ENCODE results near the gene TRIM44. TPM values are rescaled to one million over a fixed set of nuclear protein-coding genes. Genes with fewer than 3 reads are reported as not detected.

TRIM44 gene
- total RNA-seq, 4 donors from 2014 or later: 35.6 to 70.6 (median 43.2) TPM

DNA sequence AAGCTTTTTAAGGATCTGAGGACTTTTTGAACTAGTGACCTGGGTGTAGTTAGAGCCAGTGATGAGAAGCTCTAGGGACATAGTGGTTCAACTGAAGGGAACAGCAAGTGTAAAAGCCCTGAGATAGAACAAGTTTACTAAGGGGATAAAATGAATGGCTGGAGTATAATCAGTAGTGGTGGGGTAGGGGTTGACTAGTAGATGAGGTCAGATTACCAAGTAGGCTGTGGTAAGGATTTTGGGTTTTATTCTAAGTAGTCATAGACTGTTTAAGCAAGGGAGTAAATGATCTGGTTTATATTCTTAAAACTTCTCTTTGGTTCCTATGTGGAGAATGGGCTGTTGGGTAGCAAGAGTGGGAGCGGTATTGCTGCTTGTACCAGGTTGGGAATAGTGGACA is 15.3 kb downstream of the TRIM44 start:
- no peak for TF ChIP-seq EP300 (IDR thresholded peaks at IDR 0.05)
- no peak for TF ChIP-seq POLR2AphosphoS5 (IDR thresholded peaks at IDR 0.05)
- TF ChIP-seq, protein P1, sequence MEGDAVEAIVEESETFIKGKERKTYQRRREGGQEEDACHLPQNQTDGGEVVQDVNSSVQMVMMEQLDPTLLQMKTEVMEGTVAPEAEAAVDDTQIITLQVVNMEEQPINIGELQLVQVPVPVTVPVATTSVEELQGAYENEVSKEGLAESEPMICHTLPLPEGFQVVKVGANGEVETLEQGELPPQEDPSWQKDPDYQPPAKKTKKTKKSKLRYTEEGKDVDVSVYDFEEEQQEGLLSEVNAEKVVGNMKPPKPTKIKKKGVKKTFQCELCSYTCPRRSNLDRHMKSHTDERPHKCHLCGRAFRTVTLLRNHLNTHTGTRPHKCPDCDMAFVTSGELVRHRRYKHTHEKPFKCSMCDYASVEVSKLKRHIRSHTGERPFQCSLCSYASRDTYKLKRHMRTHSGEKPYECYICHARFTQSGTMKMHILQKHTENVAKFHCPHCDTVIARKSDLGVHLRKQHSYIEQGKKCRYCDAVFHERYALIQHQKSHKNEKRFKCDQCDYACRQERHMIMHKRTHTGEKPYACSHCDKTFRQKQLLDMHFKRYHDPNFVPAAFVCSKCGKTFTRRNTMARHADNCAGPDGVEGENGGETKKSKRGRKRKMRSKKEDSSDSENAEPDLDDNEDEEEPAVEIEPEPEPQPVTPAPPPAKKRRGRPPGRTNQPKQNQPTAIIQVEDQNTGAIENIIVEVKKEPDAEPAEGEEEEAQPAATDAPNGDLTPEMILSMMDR (IDR thresholded peaks at IDR 0.05): no peak
- no peak for TF ChIP-seq POLR2A (IDR thresholded peaks at IDR 0.05)
- no peak for ATAC-seq
- no peaks in the 10 kb centered on the region for H3K36me3 ChIP-seq
- no peaks in the 10 kb centered on the region for H3K27me3 ChIP-seq
- no peak overlapping the region for H3K4me3 ChIP-seq
- H3K9me3 ChIP-seq: no peaks in the 10 kb centered on the region
- H3K4me1 ChIP-seq: peaks cover 3 to 47% (median 19%) of the 10 kb centered on the region in 3 donors
- 100% methylated on average over 1 of the region's 1 CpG; no CpG with 5 or more reads in 1 of the 2 donors for WGBS, 2 donors (ENCODE audit: low coverage in 1 of 2)
- H3K27ac ChIP-seq: no peak overlapping the region

DNA sequence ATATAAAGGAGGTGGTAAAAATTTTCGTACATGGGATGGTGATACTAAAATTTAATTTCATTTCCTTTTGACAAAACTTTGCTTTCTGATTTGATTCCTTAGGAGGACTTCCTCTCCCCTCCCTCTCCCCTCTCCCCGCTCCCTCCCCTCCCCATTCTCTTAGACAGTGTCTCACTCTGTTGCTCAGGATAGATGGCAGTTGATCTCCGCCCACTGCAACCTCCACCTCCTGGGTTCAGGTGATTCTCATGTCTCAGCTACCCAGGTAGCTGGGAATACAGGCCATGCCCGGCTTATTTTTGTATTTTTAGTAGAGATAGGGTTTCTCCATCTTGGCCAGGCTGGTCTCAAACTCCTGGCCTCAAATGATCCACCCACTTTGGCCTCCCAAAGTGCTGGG is 15.9 kb downstream of the TRIM44 start:
- TF ChIP-seq POLR2AphosphoS5 (IDR thresholded peaks at IDR 0.05) (no peak), EP300 (IDR thresholded peaks at IDR 0.05) (no peak), POLR2A (IDR thresholded peaks at IDR 0.05) (no peak)
- TF ChIP-seq, protein P1 (IDR thresholded peaks at IDR 0.05): no peak
- Histone ChIP-seq H3K27ac (no peak overlapping the region), H3K4me1 (peaks cover 3 to 50% (median 19%) of the 10 kb centered on the region in 3 donors), H3K9me3 (no peaks in the 10 kb centered on the region), H3K4me3 (no peak overlapping the region), H3K36me3 (no peaks in the 10 kb centered on the region), H3K27me3 (no peaks in the 10 kb centered on the region)
- no peak for ATAC-seq
- 85 to 100% methylated on average over 3 of the region's 4 CpGs for WGBS, 2 donors (ENCODE audit: low coverage in 1 of 2)

DNA sequence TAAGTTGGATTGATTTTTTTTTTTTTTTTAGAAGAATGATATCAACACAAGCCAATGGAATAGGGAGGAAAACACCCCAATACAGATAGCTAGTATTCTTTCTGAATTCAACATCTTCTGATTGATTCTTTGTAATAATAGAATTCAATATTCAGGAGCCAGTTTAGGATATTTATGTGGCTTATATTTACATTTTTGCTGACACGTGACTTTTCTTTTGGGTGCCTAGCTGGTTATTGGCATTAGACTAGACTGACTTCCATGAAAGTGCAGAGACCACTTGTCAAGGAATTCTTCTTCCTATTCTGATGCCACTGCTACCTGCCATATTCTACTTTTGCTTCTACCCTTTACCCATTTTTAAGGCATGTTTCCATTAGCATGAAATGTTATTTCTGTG is 16.4 kb downstream of the TRIM44 start:
- no peak for ATAC-seq
- 100% methylated on average over 1 of the region's 1 CpG for WGBS, 2 donors (ENCODE audit: low coverage in 1 of 2)
- H3K4me1 ChIP-seq: peaks cover 3 to 50% (median 19%) of the 10 kb centered on the region in 3 donors
- TF ChIP-seq, protein P1 (IDR thresholded peaks at IDR 0.05): no peak
- H3K27ac ChIP-seq: no peak overlapping the region
- no peak overlapping the region for H3K4me3 ChIP-seq
- H3K36me3 ChIP-seq: no peaks in the 10 kb centered on the region
- no peaks in the 10 kb centered on the region for H3K27me3 ChIP-seq
- no peaks in the 10 kb centered on the region for H3K9me3 ChIP-seq

DNA sequence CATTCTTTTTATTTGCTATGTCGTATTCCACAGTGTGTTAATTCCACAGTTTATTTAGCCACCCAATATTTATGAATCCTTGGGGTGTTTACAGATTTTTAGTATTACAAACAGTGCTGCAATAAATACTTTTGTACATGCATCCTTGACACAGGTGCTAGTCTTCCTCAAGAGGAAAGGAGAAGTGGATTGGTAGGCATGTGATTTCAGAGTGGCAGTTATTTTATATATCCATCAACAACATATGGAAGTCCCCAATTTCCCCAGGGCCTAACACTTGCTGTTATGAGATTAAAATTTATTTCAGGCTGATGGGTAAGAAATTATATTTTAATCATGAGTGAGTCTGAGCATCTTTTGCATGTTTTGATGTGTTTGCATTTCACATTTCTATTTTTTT is 17.9 kb downstream of the TRIM44 start:
- H3K27me3 ChIP-seq: no peaks in the 10 kb centered on the region
- 80 to 100% methylated on average over 1 of the region's 1 CpG for WGBS, 2 donors (ENCODE audit: low coverage in 1 of 2)
- ATAC-seq: no peak
- H3K36me3 ChIP-seq: peaks cover 0 to 6% of the 10 kb centered on the region in 2 donors
- H3K27ac ChIP-seq: no peak overlapping the region
- TF ChIP-seq EP300 (IDR thresholded peaks at IDR 0.05) (no peak), POLR2AphosphoS5 (IDR thresholded peaks at IDR 0.05) (no peak), POLR2A (IDR thresholded peaks at IDR 0.05) (no peak)
- TF ChIP-seq, protein P1 (IDR thresholded peaks at IDR 0.05): no peak
- no peaks in the 10 kb centered on the region for H3K9me3 ChIP-seq
- H3K4me3 ChIP-seq: no peak overlapping the region
- H3K4me1 ChIP-seq: peaks cover 3 to 40% (median 19%) of the 10 kb centered on the region in 3 donors

DNA sequence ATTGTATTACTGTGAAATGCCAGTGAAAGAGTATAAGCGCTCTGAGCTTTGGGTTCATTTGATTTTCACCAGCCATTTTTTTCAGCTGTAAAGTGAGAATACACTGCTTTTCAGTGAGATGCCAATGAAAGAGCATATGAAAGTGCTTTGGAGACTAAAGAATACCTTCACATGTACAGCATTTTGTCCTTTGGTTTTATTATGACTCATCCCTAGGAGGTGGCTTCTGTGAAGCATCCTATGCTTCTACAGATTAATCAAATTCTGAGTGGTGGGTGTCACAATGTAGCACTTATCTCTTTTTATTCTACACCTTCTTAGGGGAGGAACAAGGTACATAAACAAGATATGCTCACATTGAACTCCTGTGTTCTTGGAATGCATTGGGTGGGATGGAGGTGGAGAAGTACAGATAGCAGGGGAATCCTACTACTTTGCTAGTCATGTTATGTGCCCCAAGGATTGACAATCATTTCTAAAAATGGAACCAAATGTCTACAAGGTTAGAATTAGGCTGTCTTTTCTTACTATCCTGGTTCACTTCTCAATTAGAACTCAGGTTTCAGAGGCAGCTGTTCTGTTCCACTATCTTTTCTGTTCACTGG is 18.7 kb downstream of the TRIM44 start:
- Histone ChIP-seq H3K4me1 (peaks cover 3 to 33% (median 11%) of the 10 kb centered on the region in 3 donors), H3K9me3 (no peaks in the 10 kb centered on the region), H3K27me3 (no peaks in the 10 kb centered on the region), H3K27ac (no peak overlapping the region), H3K36me3 (peaks cover 0 to 13% of the 10 kb centered on the region in 2 donors), H3K4me3 (no peak overlapping the region)
- WGBS, 2 donors (ENCODE audit: low coverage in 1 of 2): 100% methylated on average over 1 of the region's 1 CpG
- TF ChIP-seq POLR2A (IDR thresholded peaks at IDR 0.05): no peak
- no peak for TF ChIP-seq EP300 (IDR thresholded peaks at IDR 0.05)
- no peak for TF ChIP-seq POLR2AphosphoS5 (IDR thresholded peaks at IDR 0.05)
- TF ChIP-seq, protein P1 (IDR thresholded peaks at IDR 0.05): no peak
- no peak for ATAC-seq
